Esophagus mucosa (tissue), 1 donor: Measurements from ENCODE around the gene LRRC8E. TPM values are rescaled to one million over a fixed set of nuclear protein-coding genes. Genes with fewer than 3 reads are reported as not detected.
A peak's percentile ranks its signal among the peaks of the same experiment; 100 is the strongest.
"Not testable (repeated sequence)": the region's sequence is repeated elsewhere in the genome, so short reads cannot be mapped to it uniquely, and the experiment has no call there.

Experiments used
- ATAC-seq: fragments of 200-7000 bp; cut with Tn5 transposase; one replicate; pipeline ENCODE4 v1.9.1; 2020
- total RNA-seq: library from RNA; stranded (reverse); gene quantifications from one replicate; pipeline ENCODE4 v1.2.4, GENCODE V29; 2023
- donor health status: DM: yes; HTN: yes; CAD: no.

Gene LRRC8E
- total RNA-seq, 1 donor from 2014 or later = 11.6 TPM

- ATAC-seq = no peak
Measured at GRCh38 chr19:7855426-7856108, 32.7 kb upstream of the LRRC8E start.

- ATAC-seq = no peak
Measured at GRCh38 chr19:7856109-7856591, 32.2 kb upstream of the LRRC8E start.

GRCh38 chr19:7856679-7857663 lies 31.3 kb upstream of the LRRC8E start:
- no peak for ATAC-seq

- ATAC-seq = no peak
Measured at GRCh38 chr19:7857727-7858108, 30.6 kb upstream of the LRRC8E start.

GRCh38 chr19:7858109-7858770 lies 30.1 kb upstream of the LRRC8E start:
- no peak for ATAC-seq

GRCh38 chr19:7859087-7859486 lies 29.2 kb upstream of the LRRC8E start:
- ATAC-seq = not testable (repeated sequence)

GRCh38 chr19:7859831-7860713 lies 28.2 kb upstream of the LRRC8E start:
- ATAC-seq = no peak

GRCh38 chr19:7860714-7861618 lies 27.3 kb upstream of the LRRC8E start:
- ATAC-seq = no peak

- no peak for ATAC-seq
Measured at GRCh38 chr19:7861619-7862412, 26.5 kb upstream of the LRRC8E start.

GRCh38 chr19:7862413-7862951 lies 25.8 kb upstream of the LRRC8E start:
- ATAC-seq = peak; percentile 55

- no peak for ATAC-seq
Measured at GRCh38 chr19:7863157-7863970, 24.9 kb upstream of the LRRC8E start.

GRCh38 chr19:7863971-7864689 lies 24.2 kb upstream of the LRRC8E start:
- no peak for ATAC-seq

- no peak for ATAC-seq
Measured at GRCh38 chr19:7864690-7865074, 23.6 kb upstream of the LRRC8E start.

GRCh38 chr19:7865262-7865911 lies 22.9 kb upstream of the LRRC8E start:
- ATAC-seq = no peak

- no peak for ATAC-seq
Measured at GRCh38 chr19:7866399-7867091, 21.8 kb upstream of the LRRC8E start.

GRCh38 chr19:7867092-7867844 lies 21.0 kb upstream of the LRRC8E start:
- no peak for ATAC-seq
